ENCODE data around the gene PRR5L.

GRCh38 chr11:36264011-36264972, 31.8 kb upstream of the PRR5L start:
- TF ChIP-seq POLR2A (IDR thresholded peaks at IDR 0.05; ENCODE audit: low read length) (no peak), GATA1 (IDR thresholded peaks at IDR 0.05; ENCODE audit: low read depth, low read length) (no peak)

Measured in erythroblast (primary cell).